Astrocyte (in vitro differentiated cells and primary cell): ENCODE measurements around the gene SUPV3L1. TPM values are rescaled to one million over a fixed set of nuclear protein-coding genes. Genes with fewer than 3 reads are reported as not detected.
"Not testable (repeated sequence)": the region's sequence is repeated elsewhere in the genome, so short reads cannot be mapped to it uniquely, and the experiment has no call there.

Source experiments
- DNase-seq: peaks from one replicate; pipeline ENCODE4 v3.0.0-alpha.2; 2010; ENCODE audit warnings: low read depth
- FAIRE-seq: peaks from 2 replicates; lab custom pipeline; 2011; peaks lifted over from hg19 to GRCh38; lab: Jason Lieb, UNC
- H2AFZ ChIP-seq: 2 replicates; pipeline ENCODE4 v1.6.0; 2012; ENCODE audit warnings: low read depth, low read length, inconsistent platforms
- H3K27ac ChIP-seq: 2 replicates; pipeline ENCODE4 v1.5.1; 2011; ENCODE audit warnings: low read depth, low read length, inconsistent platforms
- H3K27me3 ChIP-seq: 2 replicates; pipeline ENCODE4 v1.6.0; 2011; ENCODE audit warnings: low read length, inconsistent platforms; ENCODE audit not compliant: insufficient read depth
- H3K36me3 ChIP-seq: 2 replicates; pipeline ENCODE4 v1.5.1; 2011; ENCODE audit warnings: low read length, inconsistent platforms; ENCODE audit not compliant: insufficient read depth
- H3K4me1 ChIP-seq: 2 replicates; pipeline ENCODE4 v1.5.1; 2011; ENCODE audit warnings: low read length, inconsistent platforms; ENCODE audit not compliant: insufficient read depth
- H3K4me2 ChIP-seq: 2 replicates; pipeline ENCODE4 v1.6.0; 2012; ENCODE audit warnings: low read length, inconsistent platforms
- H3K4me3 ChIP-seq: 2 replicates; pipeline ENCODE4 v1.5.1; 2011; ENCODE audit warnings: low read depth, mild to moderate bottlenecking, low read length, inconsistent platforms; ENCODE audit not compliant: insufficient read depth
- H3K79me2 ChIP-seq: 2 replicates; pipeline ENCODE4 v1.6.0; 2012; ENCODE audit warnings: mild to moderate bottlenecking, low read length, inconsistent platforms; ENCODE audit not compliant: insufficient read depth
- H3K9ac ChIP-seq: 2 replicates; pipeline ENCODE4 v1.6.0; 2012; ENCODE audit warnings: mild to moderate bottlenecking, low read length, inconsistent platforms
- H3K9me3 ChIP-seq: 2 replicates; pipeline ENCODE4 v1.5.1; 2012; ENCODE audit warnings: low read depth, mild to moderate bottlenecking, low read length, inconsistent platforms; ENCODE audit not compliant: insufficient read depth
- H4K20me1 ChIP-seq: 2 replicates; pipeline ENCODE4 v1.6.0; 2012; ENCODE audit warnings: low read length, inconsistent platforms; ENCODE audit not compliant: insufficient read depth
- H3K27ac Mint-ChIP-seq: one replicate; pipeline ENCODE4 v1.8.0; 2021; ENCODE audit warnings: mild to moderate bottlenecking, mixed read lengths; ENCODE audit not compliant: unreplicated experiment
- H3K27me3 Mint-ChIP-seq: one replicate; pipeline ENCODE4 v1.8.0; 2021; ENCODE audit warnings: low read depth, mixed read lengths; ENCODE audit not compliant: unreplicated experiment
- H3K36me3 Mint-ChIP-seq: one replicate; pipeline ENCODE4 v1.8.0; 2021; ENCODE audit warnings: low read depth, mixed read lengths; ENCODE audit not compliant: unreplicated experiment
- H3K4me1 Mint-ChIP-seq: one replicate; pipeline ENCODE4 v1.8.0; 2021; ENCODE audit warnings: low read depth, mixed read lengths; ENCODE audit not compliant: unreplicated experiment
- H3K4me3 Mint-ChIP-seq: one replicate; pipeline ENCODE4 v1.8.0; 2021; ENCODE audit warnings: mild to moderate bottlenecking, moderate library complexity, mixed read lengths; ENCODE audit not compliant: unreplicated experiment
- H3K9me3 Mint-ChIP-seq: one replicate; pipeline ENCODE4 v1.8.0; 2021; ENCODE audit warnings: mild to moderate bottlenecking, mixed read lengths; ENCODE audit not compliant: unreplicated experiment
- EZH2 ChIP-seq: IDR thresholded peaks from 2 replicates; pipeline ENCODE4 v1.6.1; 2012; ENCODE audit warnings: mild to moderate bottlenecking, low read length, inconsistent platforms; ENCODE audit not compliant: insufficient read depth
- total RNA-seq: library from RNA; stranded (reverse); gene quantifications from 2 replicates; pipeline ENCODE4 v1.2.1, GENCODE V29; 2021
- TF ChIP-seq, protein P1 (sequence below): IDR thresholded peaks from 2 replicates; pipeline ENCODE4 v1.5.1; 2011; ENCODE audit warnings: low read depth, mild to moderate bottlenecking, inconsistent platforms, low read length, moderate library complexity; ENCODE audit not compliant: insufficient read depth

Gene SUPV3L1
- total RNA-seq, 1 donor from 2014 or later: 34.4 TPM

DNA sequence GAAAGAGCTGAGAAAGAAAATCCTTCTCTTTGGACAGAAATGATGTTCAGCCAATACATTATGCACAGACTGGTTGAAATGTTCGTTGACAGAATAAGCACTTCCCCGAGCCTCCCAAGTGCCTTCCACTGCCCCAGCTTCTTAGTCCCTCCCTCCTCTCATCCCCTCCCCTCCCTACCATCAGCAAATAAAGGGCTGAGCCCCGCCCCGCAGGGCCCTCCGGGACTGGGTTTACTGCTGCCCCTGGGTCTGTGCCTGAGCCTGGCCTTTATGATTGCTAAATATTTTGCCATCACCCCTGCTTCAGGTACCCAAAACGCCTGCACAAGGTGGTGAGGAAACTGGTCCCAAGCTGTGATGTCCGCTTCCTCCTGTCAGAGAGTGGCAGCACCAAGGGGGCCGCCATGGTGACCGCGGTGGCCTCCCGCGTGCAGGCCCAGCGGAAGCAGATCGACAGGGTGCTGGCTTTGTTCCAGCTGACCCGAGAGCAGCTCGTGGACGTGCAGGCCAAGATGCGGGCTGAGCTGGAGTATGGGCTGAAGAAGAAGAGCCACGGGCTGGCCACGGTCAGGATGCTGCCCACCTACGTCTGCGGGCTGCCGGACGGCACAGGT, 68.2 kb downstream of the SUPV3L1 start:
- no peak overlapping the region for H3K4me2 ChIP-seq
- no peak overlapping the region for H2AFZ ChIP-seq
- H3K4me3 ChIP-seq: no peak overlapping the region
- Mint-ChIP-seq H3K4me3 (no peak overlapping the region), H3K27ac (no peak overlapping the region), H3K4me1 (no peaks in the 10 kb centered on the region), H3K27me3 (peaks cover 15% of the 10 kb centered on the region), H3K9me3 (no peaks in the 10 kb centered on the region), H3K36me3 (no peaks in the 10 kb centered on the region)
- no peaks in the 10 kb centered on the region for H3K9me3 ChIP-seq
- H3K36me3 ChIP-seq: no peaks in the 10 kb centered on the region
- TF ChIP-seq EZH2: no peak
- FAIRE-seq (no peak), DNase-seq (no peak)
- H3K27me3 ChIP-seq: peaks cover 2% of the 10 kb centered on the region
- H3K9ac ChIP-seq: no peak overlapping the region
- no peaks in the 10 kb centered on the region for H3K79me2 ChIP-seq
- no peak overlapping the region for H3K27ac ChIP-seq
- H4K20me1 ChIP-seq: no peaks in the 10 kb centered on the region
- no peaks in the 10 kb centered on the region for H3K4me1 ChIP-seq

DNA sequence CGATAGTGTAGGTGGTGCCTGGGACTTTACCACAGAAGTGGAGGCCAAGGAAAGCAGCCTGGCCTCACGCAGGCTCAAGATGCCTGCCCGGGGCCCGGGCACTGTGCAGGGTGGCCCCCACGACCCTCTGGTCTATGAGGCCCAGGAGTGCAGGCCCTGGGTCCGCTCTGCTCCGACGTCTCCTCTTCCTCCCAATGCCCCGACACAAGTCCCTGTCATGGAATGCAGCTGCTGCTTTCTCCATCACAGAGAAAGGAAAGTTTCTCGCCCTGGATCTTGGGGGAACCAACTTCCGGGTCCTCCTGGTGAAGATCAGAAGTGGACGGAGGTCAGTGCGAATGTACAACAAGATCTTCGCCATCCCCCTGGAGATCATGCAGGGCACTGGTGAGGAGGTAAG, 70.0 kb downstream of the SUPV3L1 start:
- peaks cover 17% of the 10 kb centered on the region for H3K27me3 Mint-ChIP-seq
- TF ChIP-seq EZH2: no peak
- TF ChIP-seq, protein P1, sequence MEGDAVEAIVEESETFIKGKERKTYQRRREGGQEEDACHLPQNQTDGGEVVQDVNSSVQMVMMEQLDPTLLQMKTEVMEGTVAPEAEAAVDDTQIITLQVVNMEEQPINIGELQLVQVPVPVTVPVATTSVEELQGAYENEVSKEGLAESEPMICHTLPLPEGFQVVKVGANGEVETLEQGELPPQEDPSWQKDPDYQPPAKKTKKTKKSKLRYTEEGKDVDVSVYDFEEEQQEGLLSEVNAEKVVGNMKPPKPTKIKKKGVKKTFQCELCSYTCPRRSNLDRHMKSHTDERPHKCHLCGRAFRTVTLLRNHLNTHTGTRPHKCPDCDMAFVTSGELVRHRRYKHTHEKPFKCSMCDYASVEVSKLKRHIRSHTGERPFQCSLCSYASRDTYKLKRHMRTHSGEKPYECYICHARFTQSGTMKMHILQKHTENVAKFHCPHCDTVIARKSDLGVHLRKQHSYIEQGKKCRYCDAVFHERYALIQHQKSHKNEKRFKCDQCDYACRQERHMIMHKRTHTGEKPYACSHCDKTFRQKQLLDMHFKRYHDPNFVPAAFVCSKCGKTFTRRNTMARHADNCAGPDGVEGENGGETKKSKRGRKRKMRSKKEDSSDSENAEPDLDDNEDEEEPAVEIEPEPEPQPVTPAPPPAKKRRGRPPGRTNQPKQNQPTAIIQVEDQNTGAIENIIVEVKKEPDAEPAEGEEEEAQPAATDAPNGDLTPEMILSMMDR: no peak
- Histone ChIP-seq H3K4me3 (no peak overlapping the region), H4K20me1 (no peaks in the 10 kb centered on the region), H3K9ac (no peak overlapping the region), H3K4me1 (no peaks in the 10 kb centered on the region), H3K36me3 (no peaks in the 10 kb centered on the region), H3K27me3 (peaks cover 2% of the 10 kb centered on the region), H3K27ac (no peak overlapping the region), H3K9me3 (no peaks in the 10 kb centered on the region), H3K4me2 (no peak overlapping the region), H2AFZ (no peak overlapping the region), H3K79me2 (no peaks in the 10 kb centered on the region)
- no peak overlapping the region for H3K4me3 Mint-ChIP-seq
- no peaks in the 10 kb centered on the region for H3K36me3 Mint-ChIP-seq
- no peak overlapping the region for H3K27ac Mint-ChIP-seq
- no peaks in the 10 kb centered on the region for H3K9me3 Mint-ChIP-seq
- DNase-seq (no peak), FAIRE-seq (no peak)
- H3K4me1 Mint-ChIP-seq: no peaks in the 10 kb centered on the region

DNA sequence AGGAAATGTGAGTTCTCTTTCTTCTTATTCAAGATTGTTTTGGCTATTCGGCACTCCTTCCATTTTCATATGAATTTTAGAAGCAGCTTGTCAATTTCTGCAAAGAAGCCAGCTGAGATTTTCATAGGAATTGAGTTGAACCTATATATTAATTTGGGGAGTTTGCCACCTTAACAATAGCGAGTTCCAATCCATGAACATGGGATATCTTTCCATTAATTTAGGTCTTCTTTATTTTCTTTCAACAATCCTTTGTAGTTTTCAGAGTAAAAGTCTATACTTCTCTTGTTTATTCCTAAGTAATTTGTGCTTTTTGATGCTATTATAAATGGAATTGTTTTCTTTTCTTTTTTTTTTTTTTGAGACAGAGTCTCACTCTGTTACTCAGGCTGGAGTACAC, 71.4 kb downstream of the SUPV3L1 start:
- not testable (repeated sequence) for H3K27ac Mint-ChIP-seq, H3K79me2 ChIP-seq, H3K36me3 Mint-ChIP-seq, H3K4me3 Mint-ChIP-seq, H3K27me3 Mint-ChIP-seq, H3K4me1 ChIP-seq, FAIRE-seq, H3K9me3 Mint-ChIP-seq, H2AFZ ChIP-seq, DNase-seq, H4K20me1 ChIP-seq, H3K36me3 ChIP-seq, H3K9ac ChIP-seq, H3K27ac ChIP-seq, H3K4me1 Mint-ChIP-seq, H3K9me3 ChIP-seq, H3K4me2 ChIP-seq, H3K27me3 ChIP-seq, H3K4me3 ChIP-seq
